Measurements from ENCODE around the gene HYDIN. TPM values are rescaled to one million over a fixed set of nuclear protein-coding genes. Genes with fewer than 3 reads are reported as not detected.

The HYDIN gene
- total and polyA plus RNA-seq, 2 experiments from 2014 or later: 0.04 to 0.67 TPM

DNA sequence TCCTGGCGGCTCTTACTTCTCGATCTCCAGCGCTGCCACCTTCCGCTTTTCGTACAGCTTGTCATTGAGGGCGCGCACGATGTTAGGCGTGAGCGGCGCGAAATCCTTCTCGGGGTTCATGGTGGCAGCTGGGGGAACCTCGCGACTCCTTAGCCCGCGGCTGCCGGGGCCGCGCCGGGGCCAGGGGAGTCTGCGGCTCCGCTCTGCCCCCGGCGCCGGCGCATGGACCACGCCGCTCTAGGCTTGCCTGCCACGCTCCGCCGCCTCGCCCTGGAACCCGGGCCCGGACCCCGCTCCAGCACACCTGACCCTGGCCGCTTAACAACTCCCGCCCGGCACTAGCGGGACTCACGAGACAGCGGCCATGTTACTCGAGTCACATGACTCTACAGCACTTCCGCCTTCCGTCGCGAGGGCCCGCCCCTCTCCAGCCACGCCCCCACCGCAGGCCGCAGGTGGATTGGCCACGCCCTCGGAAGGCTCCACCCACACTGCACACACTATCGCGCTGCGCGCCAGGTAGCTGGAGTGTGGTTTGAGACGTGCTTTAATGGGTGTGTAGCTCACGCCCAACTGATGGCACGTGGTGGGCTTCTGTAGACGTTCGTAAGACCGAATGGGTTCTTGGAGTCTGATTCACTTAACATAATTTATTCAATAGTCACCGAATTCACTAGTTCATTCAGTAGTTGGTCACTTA is 429.6 kb downstream of the HYDIN start, which contains the start of gene VAC14:
Gene VAC14 (minus strand): TSS at position 378 of the 700 bp plus-strand sequence. CDS start 258 bp downstream, at position 120.
- Histone ChIP-seq H3K9me3 (ENCODE audit: low read depth) (no peaks in the 10 kb centered on the region), H3K27ac (peak within 1 kb of the TSS; percentile 47), H2AFZ (peak within 1 kb of the TSS; percentile 77), H3K27me3 (no peaks in the 10 kb centered on the region), H4K20me1 (ENCODE audit: insufficient read depth, poor library complexity, severe bottlenecking) (peaks cover 2% of the 10 kb centered on the region), H3K36me3 (replicated peaks; ENCODE audit: insufficient read depth, low read depth) (no peaks in the 10 kb centered on the region), H3K4me1 (ENCODE audit: insufficient read depth) (peaks cover 10% of the 10 kb centered on the region), H3K9me2 (replicated peaks; ENCODE audit: insufficient read depth) (no peaks in the 10 kb centered on the region), H3K4me2 (peak within 1 kb of the TSS; percentile 95), H3K79me2 (peaks cover 47% of the 10 kb centered on the region), H3K4me3 (peak within 1 kb of the TSS; percentile 79)
- DNase-seq (ENCODE audit: low spot score): peak; percentile 96
- TF ChIP-seq EZH2 (IDR thresholded peaks at IDR 0.05; ENCODE audit: borderline replicate concordance): no peak
- TF ChIP-seq, protein P1, sequence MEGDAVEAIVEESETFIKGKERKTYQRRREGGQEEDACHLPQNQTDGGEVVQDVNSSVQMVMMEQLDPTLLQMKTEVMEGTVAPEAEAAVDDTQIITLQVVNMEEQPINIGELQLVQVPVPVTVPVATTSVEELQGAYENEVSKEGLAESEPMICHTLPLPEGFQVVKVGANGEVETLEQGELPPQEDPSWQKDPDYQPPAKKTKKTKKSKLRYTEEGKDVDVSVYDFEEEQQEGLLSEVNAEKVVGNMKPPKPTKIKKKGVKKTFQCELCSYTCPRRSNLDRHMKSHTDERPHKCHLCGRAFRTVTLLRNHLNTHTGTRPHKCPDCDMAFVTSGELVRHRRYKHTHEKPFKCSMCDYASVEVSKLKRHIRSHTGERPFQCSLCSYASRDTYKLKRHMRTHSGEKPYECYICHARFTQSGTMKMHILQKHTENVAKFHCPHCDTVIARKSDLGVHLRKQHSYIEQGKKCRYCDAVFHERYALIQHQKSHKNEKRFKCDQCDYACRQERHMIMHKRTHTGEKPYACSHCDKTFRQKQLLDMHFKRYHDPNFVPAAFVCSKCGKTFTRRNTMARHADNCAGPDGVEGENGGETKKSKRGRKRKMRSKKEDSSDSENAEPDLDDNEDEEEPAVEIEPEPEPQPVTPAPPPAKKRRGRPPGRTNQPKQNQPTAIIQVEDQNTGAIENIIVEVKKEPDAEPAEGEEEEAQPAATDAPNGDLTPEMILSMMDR (IDR thresholded peaks at IDR 0.05; ENCODE audit: poor library complexity): no peak
- TF ChIP-seq EZH2phosphoT487 (IDR thresholded peaks at IDR 0.05; ENCODE audit: low read depth, severe bottlenecking, unreplicated experiment): no peak
- under 1% methylated on average over 47 of the region's 64 CpGs for WGBS (ENCODE audit: low lambda C conversion rate, missing lambda C conversion rate)

GRCh38 chr16:70800311-70800710 is 430.2 kb downstream of the HYDIN start:
- peak overlapping the region; percentile 77 for H2AFZ ChIP-seq
- H3K9me2 ChIP-seq (replicated peaks; ENCODE audit: insufficient read depth): no peaks in the 10 kb centered on the region
- H3K4me3 ChIP-seq: peak overlapping the region; percentile 79
- H3K27ac ChIP-seq: peak overlapping the region; percentile 47
- no peaks in the 10 kb centered on the region for H3K9me3 ChIP-seq (ENCODE audit: low read depth)
- 25% methylated on average over 7 of the region's 7 CpGs for WGBS (ENCODE audit: low lambda C conversion rate, missing lambda C conversion rate)
- H4K20me1 ChIP-seq (ENCODE audit: insufficient read depth, poor library complexity, severe bottlenecking): peaks cover 3% of the 10 kb centered on the region
- no peaks in the 10 kb centered on the region for H3K36me3 ChIP-seq (replicated peaks; ENCODE audit: insufficient read depth, low read depth)
- H3K79me2 ChIP-seq: peaks cover 53% of the 10 kb centered on the region
- H3K4me2 ChIP-seq: peak overlapping the region; percentile 95
- peak; percentile 15 for DNase-seq (ENCODE audit: low spot score)
- H3K4me1 ChIP-seq (ENCODE audit: insufficient read depth): peaks cover 10% of the 10 kb centered on the region
- no peaks in the 10 kb centered on the region for H3K27me3 ChIP-seq
- TF ChIP-seq EZH2 (IDR thresholded peaks at IDR 0.05; ENCODE audit: borderline replicate concordance) (no peak), EZH2phosphoT487 (IDR thresholded peaks at IDR 0.05; ENCODE audit: low read depth, severe bottlenecking, unreplicated experiment) (no peak)
- TF ChIP-seq, protein P1 (IDR thresholded peaks at IDR 0.05; ENCODE audit: poor library complexity): no peak

DNA sequence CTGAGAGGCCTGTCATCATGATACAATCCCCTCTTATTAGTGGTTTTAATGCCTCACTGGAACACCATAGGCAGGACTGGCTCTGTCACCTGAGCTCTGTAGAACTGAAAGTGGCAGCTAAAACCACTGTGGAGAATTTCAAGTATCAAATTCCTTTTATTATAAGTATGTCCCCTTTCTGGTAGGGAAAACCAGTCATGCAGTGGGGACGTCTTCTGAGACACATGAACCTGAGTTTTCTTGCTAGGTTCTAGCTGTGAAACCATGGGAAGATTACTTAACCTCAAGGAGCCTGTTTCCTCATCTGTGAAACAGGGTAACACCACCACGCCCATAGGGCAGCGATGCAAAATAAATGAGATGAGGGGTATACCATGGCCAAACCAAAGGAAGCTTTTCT is 434.2 kb downstream of the HYDIN start:
- TF ChIP-seq, protein P1 (IDR thresholded peaks at IDR 0.05; ENCODE audit: poor library complexity): no peak
- no peak for TF ChIP-seq EZH2phosphoT487 (IDR thresholded peaks at IDR 0.05; ENCODE audit: low read depth, severe bottlenecking, unreplicated experiment)
- no peak for TF ChIP-seq EZH2 (IDR thresholded peaks at IDR 0.05; ENCODE audit: borderline replicate concordance)
- H3K27me3 ChIP-seq: no peaks in the 10 kb centered on the region
- H3K4me2 ChIP-seq: no peak overlapping the region
- no peak overlapping the region for H2AFZ ChIP-seq
- no peaks in the 10 kb centered on the region for H3K9me2 ChIP-seq (replicated peaks; ENCODE audit: insufficient read depth)
- peaks cover 34% of the 10 kb centered on the region for H4K20me1 ChIP-seq (ENCODE audit: insufficient read depth, poor library complexity, severe bottlenecking)
- H3K79me2 ChIP-seq: peaks cover 86% of the 10 kb centered on the region
- peaks cover 10% of the 10 kb centered on the region for H3K4me1 ChIP-seq (ENCODE audit: insufficient read depth)
- WGBS (ENCODE audit: low lambda C conversion rate, missing lambda C conversion rate): 96% methylated on average over 3 of the region's 3 CpGs
- no peak overlapping the region for H3K4me3 ChIP-seq
- no peak for DNase-seq (ENCODE audit: low spot score)
- no peaks in the 10 kb centered on the region for H3K36me3 ChIP-seq (replicated peaks; ENCODE audit: insufficient read depth, low read depth)
- H3K27ac ChIP-seq: no peak overlapping the region
- no peaks in the 10 kb centered on the region for H3K9me3 ChIP-seq (ENCODE audit: low read depth)
